DND-41 (cell line): ENCODE data around the gene PMS1.

Experiments
- ATAC-seq: fragments of 200-7000 bp; cut with Tn5 transposase; 3 replicates; pipeline ENCODE4 v1.9.1; 2021; ENCODE audit warnings: low read depth; ENCODE audit not compliant: insufficient read depth
- DNase-seq: peaks from one replicate; pipeline ENCODE4 v3.0.0-alpha.2; 2020
- H2AFZ ChIP-seq: 2 replicates; pipeline ENCODE4 v1.6.0; 2012; ENCODE audit warnings: low read depth, low read length
- H3K27ac ChIP-seq: 2 replicates; pipeline ENCODE4 v1.5.1; 2012; ENCODE audit warnings: low read length, inconsistent platforms
- H3K27me3 ChIP-seq: fragments of 200-600 bp; sonication (generic); 2 replicates; pipeline ENCODE4 v1.6.0; 2012; ENCODE audit warnings: low read length, mild to moderate bottlenecking, inconsistent platforms; ENCODE audit not compliant: insufficient read depth, poor library complexity
- H3K36me3 ChIP-seq: 2 replicates; pipeline ENCODE4 v1.5.1; 2012; ENCODE audit warnings: low read length, inconsistent platforms; ENCODE audit not compliant: insufficient read depth
- H3K4me1 ChIP-seq: 2 replicates; pipeline ENCODE4 v1.5.1; 2012; ENCODE audit warnings: mild to moderate bottlenecking, low read length; ENCODE audit not compliant: insufficient read depth
- H3K4me2 ChIP-seq: 2 replicates; pipeline ENCODE4 v1.6.0; 2012; ENCODE audit warnings: mild to moderate bottlenecking, moderate library complexity, low read length, inconsistent platforms; ENCODE audit not compliant: insufficient read depth
- H3K4me3 ChIP-seq, 2 experiments: fragments of 200-600 bp in 1 of 2; shearing (Covaris generic) in 1 of 2; 2 replicates each; pipeline ENCODE4 v1.5.1; 2012 to 2016; ENCODE audit warnings: inconsistent platforms in 2 of 2, low read length in 2 of 2, mild to moderate bottlenecking in 2 of 2, low read depth in 1 of 2, moderate library complexity in 1 of 2
- H3K79me2 ChIP-seq: 2 replicates; pipeline ENCODE4 v1.6.0; 2012; ENCODE audit warnings: low read length, inconsistent platforms; ENCODE audit not compliant: insufficient read depth
- H3K9ac ChIP-seq: 2 replicates; pipeline ENCODE4 v1.6.0; 2012; ENCODE audit warnings: low read depth, mild to moderate bottlenecking, inconsistent platforms, low read length, moderate library complexity
- H3K9me3 ChIP-seq: 2 replicates; pipeline ENCODE4 v1.5.1; 2012; ENCODE audit warnings: low read length, moderate library complexity, mild to moderate bottlenecking, inconsistent platforms; ENCODE audit not compliant: insufficient read depth, severe bottlenecking
- H4K20me1 ChIP-seq: 2 replicates; pipeline ENCODE4 v1.6.0; 2012; ENCODE audit warnings: low read length; ENCODE audit not compliant: insufficient read depth
- CTCF ChIP-seq: IDR thresholded peaks from 2 replicates; pipeline ENCODE4 v1.5.1; 2012; ENCODE audit warnings: borderline replicate concordance, low read length, moderate library complexity, mild to moderate bottlenecking; ENCODE audit not compliant: poor library complexity, severe bottlenecking; ENCODE audit errors: extremely low read depth
- EZH2 ChIP-seq: IDR thresholded peaks from 3 replicates; pipeline ENCODE4 v1.6.1; 2012; ENCODE audit warnings: borderline replicate concordance, low read depth, mild to moderate bottlenecking, moderate library complexity, low read length, inconsistent platforms; ENCODE audit not compliant: severe bottlenecking

Gene PMS1

GRCh38 chr2:189799531-189799930 is 15.3 kb downstream of the PMS1 start:
- H3K4me2 ChIP-seq: no peak overlapping the region
- H4K20me1 ChIP-seq: peaks cover 4% of the 10 kb centered on the region; the same call in 1 of the 2 replicates
- no peak for TF ChIP-seq EZH2
- TF ChIP-seq CTCF: no peak
- no peaks in the 10 kb centered on the region for H3K27me3 ChIP-seq
- no peak overlapping the region for H3K27ac ChIP-seq
- no peaks in the 10 kb centered on the region for H3K9me3 ChIP-seq
- no peak overlapping the region for H2AFZ ChIP-seq
- no peaks in the 10 kb centered on the region for H3K4me1 ChIP-seq
- H3K36me3 ChIP-seq: peaks cover 69% of the 10 kb centered on the region
- H3K9ac ChIP-seq: no peak overlapping the region
- H3K4me3 ChIP-seq: no peak overlapping the region
- ATAC-seq: no peak
- H3K79me2 ChIP-seq: peaks cover 38% of the 10 kb centered on the region
- no peak for DNase-seq

- peaks cover 33% of the 10 kb centered on the region for H3K79me2 ChIP-seq
- no peak overlapping the region for H3K4me3 ChIP-seq
- peaks cover 58% of the 10 kb centered on the region for H3K36me3 ChIP-seq
- no peaks in the 10 kb centered on the region for H3K4me1 ChIP-seq
- ATAC-seq (no peak), DNase-seq (no peak)
- H3K9ac ChIP-seq: no peak overlapping the region
- H3K27ac ChIP-seq: no peak overlapping the region
- H3K27me3 ChIP-seq: no peaks in the 10 kb centered on the region
- H3K9me3 ChIP-seq: no peaks in the 10 kb centered on the region
- H3K4me2 ChIP-seq: no peak overlapping the region
- no peak overlapping the region for H2AFZ ChIP-seq
- H4K20me1 ChIP-seq: peaks cover 4% of the 10 kb centered on the region; the same call in 1 of the 2 replicates
- TF ChIP-seq EZH2 (no peak), CTCF (no peak)
Observed at GRCh38 chr2:189802396-189802912, 18.2 kb downstream of the PMS1 start.

GRCh38 chr2:189803431-189803830 is 19.2 kb downstream of the PMS1 start:
- H3K4me2 ChIP-seq: no peak overlapping the region
- ATAC-seq (no peak), DNase-seq (no peak)
- H3K79me2 ChIP-seq: peaks cover 28% of the 10 kb centered on the region
- H3K4me3 ChIP-seq: no peak overlapping the region
- H3K4me1 ChIP-seq: no peaks in the 10 kb centered on the region
- no peak overlapping the region for H3K9ac ChIP-seq
- no peak overlapping the region for H3K27ac ChIP-seq
- H2AFZ ChIP-seq: no peak overlapping the region
- no peaks in the 10 kb centered on the region for H3K9me3 ChIP-seq
- peaks cover 4% of the 10 kb centered on the region; the same call in 1 of the 2 replicates for H4K20me1 ChIP-seq
- no peaks in the 10 kb centered on the region for H3K27me3 ChIP-seq
- peaks cover 58% of the 10 kb centered on the region for H3K36me3 ChIP-seq
- TF ChIP-seq EZH2 (no peak), CTCF (no peak)
